Astrocyte of the spinal cord (primary cell): ENCODE data around the gene TTC17.
A peak's percentile ranks its signal among the peaks of the same experiment; 100 is the strongest.

Experiments
- DNase-seq: peaks from one replicate; pipeline ENCODE4 v3.0.0; 2011; ENCODE audit warnings: low read depth, low spot score
- H3K4me3 ChIP-seq: 2 replicates; pipeline ENCODE4 v1.5.1; 2011; ENCODE audit warnings: low read depth, mild to moderate bottlenecking, low read length, moderate library complexity
- in situ Hi-C: cut with HindIII; loops from 2 replicates; pipeline ENCODE4 v1.10.0; 2017; ENCODE audit warnings: low sequenced_read_pairs
- TF ChIP-seq, protein P1 (sequence below): IDR thresholded peaks from 2 replicates; pipeline ENCODE4 v1.5.1; 2012; ENCODE audit warnings: low read depth, mild to moderate bottlenecking, low read length, inconsistent platforms

The TTC17 gene

DNA sequence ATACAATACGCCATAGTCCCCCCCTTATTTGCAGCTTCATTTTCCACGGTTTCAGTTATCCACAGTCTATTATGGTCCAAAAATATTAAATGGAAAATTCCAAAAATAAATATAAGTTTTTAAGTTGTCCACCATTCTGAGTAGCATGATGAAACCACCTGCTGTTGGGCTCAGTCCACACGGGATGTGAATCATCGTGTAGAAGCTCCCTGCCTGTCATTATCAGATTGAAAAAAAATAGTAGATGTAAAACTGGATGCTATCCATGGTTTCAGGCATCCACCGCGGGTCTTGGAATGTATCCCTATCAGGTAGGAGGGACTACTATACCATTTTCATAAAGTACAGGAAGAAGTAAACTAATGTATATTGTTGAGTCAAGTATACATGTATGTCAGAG, 127.4 kb downstream of the TTC17 start:
- peak; percentile 5 for DNase-seq
- in situ Hi-C loops = no loop called here
- TF ChIP-seq, protein P1, sequence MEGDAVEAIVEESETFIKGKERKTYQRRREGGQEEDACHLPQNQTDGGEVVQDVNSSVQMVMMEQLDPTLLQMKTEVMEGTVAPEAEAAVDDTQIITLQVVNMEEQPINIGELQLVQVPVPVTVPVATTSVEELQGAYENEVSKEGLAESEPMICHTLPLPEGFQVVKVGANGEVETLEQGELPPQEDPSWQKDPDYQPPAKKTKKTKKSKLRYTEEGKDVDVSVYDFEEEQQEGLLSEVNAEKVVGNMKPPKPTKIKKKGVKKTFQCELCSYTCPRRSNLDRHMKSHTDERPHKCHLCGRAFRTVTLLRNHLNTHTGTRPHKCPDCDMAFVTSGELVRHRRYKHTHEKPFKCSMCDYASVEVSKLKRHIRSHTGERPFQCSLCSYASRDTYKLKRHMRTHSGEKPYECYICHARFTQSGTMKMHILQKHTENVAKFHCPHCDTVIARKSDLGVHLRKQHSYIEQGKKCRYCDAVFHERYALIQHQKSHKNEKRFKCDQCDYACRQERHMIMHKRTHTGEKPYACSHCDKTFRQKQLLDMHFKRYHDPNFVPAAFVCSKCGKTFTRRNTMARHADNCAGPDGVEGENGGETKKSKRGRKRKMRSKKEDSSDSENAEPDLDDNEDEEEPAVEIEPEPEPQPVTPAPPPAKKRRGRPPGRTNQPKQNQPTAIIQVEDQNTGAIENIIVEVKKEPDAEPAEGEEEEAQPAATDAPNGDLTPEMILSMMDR = no peak
- no peak overlapping the region for H3K4me3 ChIP-seq

DNA sequence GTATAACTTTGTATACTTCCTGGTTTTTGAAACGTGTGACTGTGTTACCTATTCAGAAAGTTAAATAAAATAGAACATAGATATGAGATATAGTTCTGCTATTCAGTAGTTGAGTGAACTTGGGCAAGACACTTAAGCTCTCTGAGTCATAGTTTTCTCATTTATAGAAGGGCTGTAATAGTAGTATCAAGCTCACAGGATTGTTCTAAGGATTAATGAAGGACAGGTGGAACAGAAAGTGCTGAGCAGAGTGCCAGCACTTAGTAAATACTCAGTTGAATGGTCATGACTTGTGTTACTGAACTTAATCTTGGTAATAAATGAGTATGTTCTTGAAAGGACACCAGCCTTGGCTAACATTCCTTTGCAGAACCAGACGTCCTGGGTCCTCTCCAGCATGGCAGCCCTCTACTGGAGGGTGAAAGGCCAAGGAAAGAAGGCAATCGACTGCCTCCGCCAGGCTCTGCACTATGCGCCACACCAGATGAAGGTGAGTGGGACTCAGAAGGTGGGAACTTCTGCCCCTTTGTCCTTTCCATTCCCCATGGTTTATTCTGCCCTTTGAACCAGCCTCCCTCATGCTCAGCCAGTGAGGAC, 131.2 kb downstream of the TTC17 start:
- DNase-seq = no peak
- TF ChIP-seq, protein P1 = no peak
- no peak overlapping the region for H3K4me3 ChIP-seq
- in situ Hi-C loops = no loop called here

DNA sequence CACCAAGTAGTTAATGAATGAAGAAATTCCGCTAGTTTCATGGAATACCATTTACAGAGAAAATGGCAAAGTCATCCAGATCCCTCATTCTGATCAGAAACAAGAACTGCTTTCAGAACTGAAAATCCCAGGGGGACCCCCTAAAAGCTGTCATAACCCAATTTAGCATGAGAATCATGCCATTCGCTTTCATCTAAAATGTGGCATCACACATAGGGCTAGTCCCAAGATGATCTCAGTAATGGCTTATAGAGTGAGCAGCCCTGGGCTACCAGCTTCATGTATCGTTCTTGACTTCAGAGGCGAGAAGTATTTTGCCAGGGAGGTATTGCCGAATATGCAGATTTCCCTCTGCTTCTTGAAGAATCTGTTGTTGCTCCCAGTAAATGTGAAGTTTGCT, 134.0 kb downstream of the TTC17 start:
- no peak overlapping the region for H3K4me3 ChIP-seq
- TF ChIP-seq, protein P1 = no peak
- in situ Hi-C loops = no loop called here

DNA sequence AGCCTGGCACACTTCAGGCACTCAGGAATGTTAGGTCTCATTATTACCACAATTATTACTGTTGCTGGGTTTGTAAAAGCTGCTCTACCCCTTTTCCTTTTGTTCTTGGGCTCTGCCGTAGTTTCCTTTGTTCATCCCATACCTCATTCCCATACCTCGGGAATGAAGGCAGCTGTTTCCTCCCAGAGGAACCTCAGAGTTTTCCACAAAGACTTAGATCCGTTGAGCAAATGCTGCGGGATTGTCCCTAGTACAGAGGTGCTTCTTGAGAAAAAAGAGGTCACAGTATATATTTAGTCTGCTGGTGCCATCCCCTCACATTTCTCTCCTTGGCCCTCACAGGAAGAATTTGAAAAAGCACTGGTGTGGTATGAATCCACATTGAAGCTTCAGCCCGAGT, 134.7 kb downstream of the TTC17 start:
- TF ChIP-seq, protein P1 = no peak
- no peak for DNase-seq
- no peak overlapping the region for H3K4me3 ChIP-seq
- in situ Hi-C loops = no loop called here

More for the DNA sequence above, 134.0 kb downstream of the TTC17 start:
- DNase-seq = no peak

DNA sequence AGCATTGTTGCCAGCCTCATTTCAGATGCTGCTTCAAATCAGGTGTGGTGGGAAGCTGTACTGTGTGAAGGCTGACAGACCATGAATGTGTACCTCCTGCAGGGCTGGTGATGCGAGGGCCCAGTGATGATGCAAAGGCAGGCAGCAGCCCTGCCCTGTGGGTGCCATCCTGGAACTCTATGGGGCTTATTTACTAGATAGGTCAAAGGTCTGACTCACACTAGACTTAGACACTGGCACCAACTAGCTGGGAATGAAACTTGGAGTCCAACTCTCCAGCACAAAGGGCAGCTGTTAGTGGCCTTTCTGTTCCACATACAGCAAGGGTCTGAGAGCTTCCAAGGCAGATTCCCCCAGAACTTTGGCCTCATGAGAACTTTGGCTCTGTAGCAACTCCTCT, 138.4 kb downstream of the TTC17 start:
- TF ChIP-seq, protein P1 = no peak
- in situ Hi-C loops = no loop called here
- DNase-seq = no peak
- H3K4me3 ChIP-seq = no peak overlapping the region

DNA sequence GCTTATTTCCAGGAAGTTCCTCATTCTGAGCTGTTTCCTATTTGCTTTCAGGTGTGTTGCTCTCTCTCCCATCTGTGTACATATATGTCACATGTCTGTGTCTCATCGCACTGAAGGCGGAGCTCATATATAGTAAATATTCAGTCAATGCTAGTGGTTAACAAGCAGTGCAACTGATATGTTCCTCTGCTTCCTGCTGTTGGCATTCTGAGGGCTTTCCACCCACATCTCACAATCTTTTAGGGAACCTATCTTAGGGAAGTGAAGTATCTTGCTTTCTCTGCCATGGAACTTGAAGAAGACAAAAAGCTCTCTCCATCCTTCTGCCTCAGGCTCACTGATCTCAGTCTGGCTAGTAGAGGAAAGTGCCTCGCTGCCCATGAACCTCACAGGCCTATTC, 139.8 kb downstream of the TTC17 start:
- no peak for DNase-seq
- TF ChIP-seq, protein P1 = no peak
- in situ Hi-C loops = no loop called here
- no peak overlapping the region for H3K4me3 ChIP-seq
